LoVo (cell line): Measurements from ENCODE around the gene SDHAF1.

Experiments
- DNase-seq: peaks from one replicate; pipeline ENCODE4 v3.0.0-alpha.2; 2016; ENCODE audit warnings: low spot score

SDHAF1 gene

DNA sequence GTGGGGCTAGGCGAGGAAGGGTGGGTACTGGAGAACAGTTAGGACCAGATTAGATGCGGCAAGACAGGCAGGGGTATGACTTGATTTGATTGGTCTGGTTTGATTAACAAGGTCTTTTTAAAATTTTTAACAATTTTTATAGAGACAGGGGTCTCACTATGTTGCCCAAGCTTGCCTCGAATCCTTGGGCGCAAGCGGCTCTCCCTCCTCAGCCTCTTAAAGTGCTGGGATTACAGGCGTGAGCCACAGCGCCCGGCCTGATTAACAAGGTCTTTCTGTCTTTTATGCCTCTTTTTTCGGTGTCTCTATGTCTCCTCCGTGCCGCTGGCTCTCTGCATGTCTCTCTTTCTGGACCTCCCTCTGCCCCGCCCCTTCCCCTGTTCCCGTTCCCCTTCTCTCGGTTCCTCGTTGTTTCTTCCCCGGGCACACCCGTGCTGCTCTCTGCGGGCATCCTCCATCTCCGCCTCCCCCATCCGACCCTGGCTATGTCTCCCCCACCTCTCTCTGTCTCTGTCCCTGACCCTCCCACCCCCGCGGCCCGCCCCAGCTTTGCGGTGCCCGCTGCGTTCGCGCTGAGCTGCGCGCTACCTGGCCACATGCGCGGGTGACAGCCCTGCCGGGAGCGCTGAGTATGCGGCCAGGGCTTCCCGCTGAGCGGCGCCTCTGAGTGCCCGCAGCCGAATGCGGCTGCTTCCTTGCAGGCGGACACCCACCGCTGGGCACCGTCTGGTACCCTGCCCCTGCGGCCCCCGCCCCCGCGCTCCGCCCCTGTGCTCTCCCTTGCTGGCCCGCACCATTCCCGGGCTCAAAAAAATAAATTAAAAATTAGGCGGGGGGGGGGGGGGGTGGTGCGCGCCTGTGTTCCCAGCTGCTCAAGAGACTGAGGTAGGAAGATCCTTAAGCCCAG, 8.1 kb upstream of the SDHAF1 start:
- peak; percentile 18 for DNase-seq

DNA sequence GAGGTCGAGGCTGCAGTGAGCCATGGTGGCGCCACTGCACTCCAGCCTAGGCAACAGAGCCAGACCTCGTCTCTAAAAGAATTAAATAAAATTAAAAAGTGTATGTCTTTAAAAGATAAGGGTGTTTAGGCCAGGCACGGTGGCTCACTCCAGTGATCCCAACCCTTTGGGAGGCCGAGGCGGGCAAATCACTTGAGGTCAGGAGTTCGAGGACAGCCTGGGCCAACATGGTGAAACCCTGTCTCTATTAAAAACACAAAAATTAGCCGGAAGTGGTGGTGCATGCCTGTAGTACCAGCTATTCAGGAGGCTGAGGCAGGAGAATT, 7.5 kb upstream of the SDHAF1 start:
- no peak for DNase-seq

DNA sequence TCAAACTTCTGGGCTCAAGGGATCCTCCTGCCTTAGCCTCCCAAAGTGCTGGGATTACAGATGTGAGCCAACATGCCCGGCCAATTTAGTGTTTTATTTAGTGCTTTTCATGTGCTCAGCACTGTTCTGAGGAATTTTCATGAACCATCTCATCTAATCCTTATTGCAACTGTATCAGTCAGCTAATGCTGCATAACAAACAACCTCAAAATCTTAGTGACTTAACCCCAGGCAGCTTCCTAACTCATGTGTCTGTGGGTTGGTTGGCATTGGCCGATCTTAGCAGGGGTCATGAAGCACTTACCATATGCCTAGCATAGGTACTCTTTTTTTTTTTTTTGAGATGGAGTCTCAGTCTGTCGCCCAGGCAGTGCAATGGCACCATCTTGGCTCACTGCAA, 6.2 kb upstream of the SDHAF1 start:
- no peak for DNase-seq

DNA sequence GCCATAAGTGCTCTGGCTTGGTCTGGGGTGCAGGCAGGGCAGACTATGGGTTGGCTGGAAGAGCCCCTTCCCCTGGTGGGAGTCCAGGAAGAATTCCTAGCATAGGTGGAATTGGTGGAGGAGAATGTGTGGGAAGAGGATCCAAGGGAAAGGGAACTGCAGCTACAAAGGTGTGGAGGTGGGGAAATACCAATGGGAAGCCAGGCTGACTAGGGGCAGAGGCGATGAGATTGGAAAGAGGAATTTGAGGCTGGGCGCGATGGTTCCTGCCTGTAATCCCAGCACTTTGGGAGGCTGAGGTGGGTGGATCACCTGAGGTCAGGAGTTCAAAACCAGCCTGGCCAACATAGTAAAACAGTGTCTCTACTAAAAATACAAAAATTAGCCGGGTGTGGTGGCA, 4.8 kb upstream of the SDHAF1 start:
- no peak for DNase-seq

DNA sequence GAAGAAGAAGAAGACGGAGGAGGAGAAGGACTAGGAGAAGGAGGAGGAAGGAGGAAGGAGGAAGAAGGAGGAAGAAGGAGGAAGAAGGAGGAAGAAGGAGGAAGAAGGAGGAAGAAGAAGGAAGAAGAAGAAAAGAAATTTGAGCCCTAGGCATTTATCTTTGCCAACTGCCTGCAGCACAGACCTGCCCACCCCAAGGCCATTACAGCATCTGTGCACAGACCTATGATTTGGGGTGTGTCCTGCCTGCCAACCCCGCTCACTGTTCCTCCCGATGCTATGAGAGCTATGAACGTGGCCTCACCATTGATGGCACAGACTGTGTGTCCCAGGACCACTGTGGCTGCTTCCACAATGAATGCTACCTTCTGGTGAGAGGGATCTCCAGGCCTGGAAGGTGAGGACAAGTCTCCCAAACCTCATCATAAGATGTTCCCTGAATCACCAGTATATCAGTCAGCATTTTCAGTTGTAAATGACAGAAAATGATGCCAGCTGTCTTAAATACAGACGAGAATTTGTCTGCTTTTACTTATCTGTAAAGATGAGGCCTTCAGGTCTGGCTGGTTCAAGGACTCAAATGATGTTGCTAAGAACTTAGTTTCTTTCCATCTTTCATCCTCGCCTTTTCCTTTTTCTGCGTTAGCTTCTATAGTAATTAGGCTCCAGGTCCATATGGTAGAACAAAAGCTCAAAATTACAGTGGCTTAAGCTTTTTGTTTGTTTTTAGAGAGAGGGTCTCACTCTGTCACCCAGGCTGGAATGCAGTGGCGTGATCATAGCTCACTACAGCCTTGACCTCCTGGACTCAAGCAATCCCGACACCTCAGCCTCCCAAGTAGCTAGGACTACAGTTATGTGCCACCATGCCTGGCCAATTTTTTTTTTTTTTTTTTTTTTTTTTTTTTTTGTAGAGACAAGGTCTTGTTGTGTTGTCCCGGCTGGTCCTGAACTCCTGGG, 3.9 kb upstream of the SDHAF1 start:
- no peak for DNase-seq

DNA sequence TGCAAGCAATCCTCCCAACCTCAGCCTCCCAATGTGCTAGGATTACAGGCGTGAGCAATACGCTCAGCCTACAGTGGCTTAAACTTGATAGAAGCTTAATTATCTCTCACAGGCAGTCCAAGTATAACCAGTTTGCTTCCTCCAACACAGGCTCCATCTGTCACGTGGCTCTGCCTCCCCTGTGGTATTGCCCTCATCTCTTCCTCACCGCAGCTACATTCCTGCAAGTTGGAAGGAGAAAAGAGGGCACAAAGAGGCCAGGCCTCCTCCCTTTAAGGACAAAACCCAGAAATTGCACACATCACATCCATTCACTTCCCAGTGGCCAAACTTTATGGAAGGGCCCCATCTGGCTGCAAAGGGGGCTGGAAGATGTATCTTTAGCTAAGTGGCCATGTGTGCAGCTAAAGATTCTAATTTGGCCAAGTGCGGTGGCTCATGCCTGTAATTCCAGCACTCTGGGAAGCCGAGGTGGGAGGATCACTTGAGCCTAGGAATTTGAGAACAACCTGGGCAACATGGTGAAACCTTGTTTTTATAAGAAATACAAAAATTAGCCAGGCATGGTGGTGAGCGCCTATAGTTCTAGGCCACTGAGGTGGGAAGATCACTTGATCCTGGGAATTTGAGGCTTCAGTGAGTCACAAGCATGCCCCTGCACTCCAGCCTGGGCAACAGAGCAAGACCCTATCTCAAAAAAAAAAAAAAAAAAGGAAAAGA, 3.1 kb upstream of the SDHAF1 start:
- DNase-seq: no peak

DNA sequence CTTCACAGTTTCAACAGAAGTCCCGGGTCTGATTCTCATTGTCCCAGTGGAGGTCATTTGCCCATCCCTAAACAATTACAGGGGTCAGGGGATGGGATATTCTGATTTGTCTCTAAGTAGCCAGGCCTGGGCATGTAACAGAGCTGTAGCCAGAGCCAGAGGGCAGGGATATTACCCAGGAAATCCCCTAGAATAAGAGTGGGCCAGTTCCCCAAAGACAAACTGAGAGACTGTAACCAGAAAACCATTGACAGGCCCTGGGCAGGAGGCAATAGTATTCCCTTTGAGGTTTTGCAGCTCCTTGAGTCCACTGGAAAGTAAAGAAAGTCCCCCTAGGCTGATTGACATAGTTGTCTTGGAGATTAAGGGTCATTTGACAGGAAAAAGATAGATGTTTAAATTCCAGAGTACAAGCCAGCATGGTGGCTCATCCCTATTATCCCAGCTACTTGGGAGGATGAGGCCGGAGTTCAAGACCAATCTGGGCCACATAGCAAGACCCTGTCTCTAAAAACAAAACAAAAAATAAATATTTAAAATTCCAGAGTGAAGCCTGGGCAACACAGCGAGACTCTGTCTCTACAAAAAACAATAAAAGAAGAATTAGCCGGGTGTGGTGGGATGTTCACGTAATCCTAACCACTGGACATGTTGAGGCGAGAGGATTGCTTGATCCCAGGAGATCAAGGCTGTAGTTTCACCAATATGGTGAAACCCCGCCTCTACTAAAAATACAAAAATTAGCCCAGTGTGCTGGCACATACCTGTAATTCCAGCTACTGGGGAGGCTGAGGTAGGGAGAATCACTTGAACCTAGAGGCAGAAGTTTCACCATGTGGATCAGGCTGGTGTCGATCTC, 1.9 kb upstream of the SDHAF1 start:
- no peak for DNase-seq

DNA sequence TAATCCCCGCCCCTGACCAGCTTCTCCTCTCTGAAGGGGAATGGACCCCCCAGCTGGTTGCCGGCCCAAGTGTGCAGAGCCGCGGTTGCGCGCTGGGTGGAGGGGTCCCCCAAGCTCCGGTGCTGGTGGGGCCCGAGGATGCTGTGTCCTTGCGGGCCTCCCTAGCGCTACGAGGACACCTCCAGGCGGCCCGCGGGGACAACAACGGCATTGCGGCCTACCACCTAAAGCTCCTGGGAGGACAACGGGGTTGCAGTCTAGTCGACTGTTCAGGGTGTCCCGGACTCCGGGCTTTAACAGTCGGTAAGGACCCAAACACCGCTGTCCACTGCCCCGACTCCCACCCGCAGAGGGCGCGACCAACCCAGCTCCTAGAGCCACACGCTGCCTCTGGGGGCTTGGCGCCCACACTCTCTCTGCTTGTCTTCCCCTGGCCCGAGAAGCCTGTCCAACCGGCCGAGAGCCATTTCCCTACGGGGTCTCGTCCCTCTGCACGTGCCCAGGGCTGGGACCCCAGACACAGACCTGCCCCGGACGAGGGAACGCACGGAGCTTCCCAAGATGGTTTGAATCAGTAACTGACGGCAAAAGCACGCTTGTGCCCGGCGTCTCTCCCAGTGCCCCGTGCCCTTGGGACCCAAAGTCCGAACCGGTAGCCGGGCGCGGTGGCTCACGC, 927 bp upstream of the SDHAF1 start:
- DNase-seq: no peak

DNA sequence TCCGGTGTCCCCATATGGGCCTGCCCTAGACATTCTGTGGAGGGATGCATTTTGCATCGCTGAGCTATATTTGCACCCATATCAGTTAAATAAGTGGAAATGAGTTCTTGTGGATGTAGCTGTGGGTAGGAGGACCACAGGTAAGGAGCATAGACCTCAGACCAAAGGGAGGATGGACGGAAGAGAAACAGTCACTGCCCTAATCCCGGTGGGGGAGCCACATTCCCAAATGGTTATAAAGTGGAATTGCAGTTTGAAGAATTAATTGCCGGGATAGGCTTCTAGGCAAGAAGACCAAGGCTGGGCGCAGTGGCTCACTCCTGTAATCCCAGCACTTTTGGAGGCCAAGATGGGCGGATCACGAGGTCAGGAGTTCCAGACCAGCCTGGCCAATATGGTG, 1.8 kb downstream of the SDHAF1 start:
- no peak for DNase-seq

DNA sequence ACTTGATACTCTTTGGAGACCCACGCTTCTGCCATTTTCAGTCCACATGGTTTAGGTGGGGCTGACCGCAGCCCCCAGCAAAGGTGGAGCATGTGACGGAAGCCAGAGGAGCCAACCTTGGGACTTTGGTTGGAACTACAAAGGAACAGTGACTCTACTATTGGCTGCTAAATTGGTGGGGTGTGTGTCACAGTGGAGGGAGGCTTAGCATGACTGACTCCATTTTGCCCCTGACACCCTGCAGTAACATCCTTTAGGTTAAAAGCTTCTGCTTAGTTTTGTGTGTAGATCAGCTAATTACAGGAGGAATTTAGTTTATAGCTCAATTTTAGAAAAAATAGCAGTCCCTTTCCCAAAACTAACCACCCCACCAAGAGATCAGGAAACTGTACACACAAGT, 6.6 kb downstream of the SDHAF1 start:
- no peak for DNase-seq

DNA sequence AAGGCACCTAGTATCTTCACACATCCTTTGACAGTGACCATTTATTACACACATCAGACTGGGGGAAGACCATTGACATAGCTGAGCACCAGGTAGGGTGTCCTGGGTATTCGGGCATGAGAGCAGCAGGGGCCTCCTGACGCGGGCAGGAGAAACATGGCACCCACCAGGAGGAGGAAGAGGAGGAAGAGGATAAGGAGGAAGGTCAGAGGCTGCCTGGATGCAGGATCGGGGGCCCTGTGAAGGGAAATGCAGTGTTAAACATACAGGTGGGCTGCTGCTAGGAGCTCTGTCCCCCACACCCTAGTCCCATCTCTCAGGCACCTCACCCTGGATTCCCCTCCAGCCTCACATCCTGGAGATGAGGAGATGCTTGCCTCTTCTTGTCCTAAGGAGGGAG, 8.3 kb downstream of the SDHAF1 start:
- DNase-seq: no peak

DNA sequence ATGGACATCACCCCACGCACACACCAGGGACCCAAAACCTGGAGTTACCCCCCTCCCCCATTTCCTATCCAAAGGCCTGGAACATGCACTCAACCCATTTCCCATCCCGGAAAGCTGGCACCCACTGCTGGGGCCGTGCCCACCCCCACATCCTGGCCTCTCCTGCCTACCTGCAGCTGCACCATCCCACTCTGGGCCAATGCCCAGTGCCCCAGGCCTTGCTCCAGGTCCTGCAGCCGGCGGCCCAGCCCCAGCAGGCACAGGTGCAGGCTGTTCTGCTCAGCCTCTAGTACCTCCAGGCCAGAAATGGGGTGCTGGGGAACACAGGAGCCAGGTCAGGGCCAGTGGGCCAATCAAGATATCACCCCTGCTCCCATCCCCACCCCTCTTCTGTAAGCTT, 12.0 kb downstream of the SDHAF1 start:
- DNase-seq: no peak

DNA sequence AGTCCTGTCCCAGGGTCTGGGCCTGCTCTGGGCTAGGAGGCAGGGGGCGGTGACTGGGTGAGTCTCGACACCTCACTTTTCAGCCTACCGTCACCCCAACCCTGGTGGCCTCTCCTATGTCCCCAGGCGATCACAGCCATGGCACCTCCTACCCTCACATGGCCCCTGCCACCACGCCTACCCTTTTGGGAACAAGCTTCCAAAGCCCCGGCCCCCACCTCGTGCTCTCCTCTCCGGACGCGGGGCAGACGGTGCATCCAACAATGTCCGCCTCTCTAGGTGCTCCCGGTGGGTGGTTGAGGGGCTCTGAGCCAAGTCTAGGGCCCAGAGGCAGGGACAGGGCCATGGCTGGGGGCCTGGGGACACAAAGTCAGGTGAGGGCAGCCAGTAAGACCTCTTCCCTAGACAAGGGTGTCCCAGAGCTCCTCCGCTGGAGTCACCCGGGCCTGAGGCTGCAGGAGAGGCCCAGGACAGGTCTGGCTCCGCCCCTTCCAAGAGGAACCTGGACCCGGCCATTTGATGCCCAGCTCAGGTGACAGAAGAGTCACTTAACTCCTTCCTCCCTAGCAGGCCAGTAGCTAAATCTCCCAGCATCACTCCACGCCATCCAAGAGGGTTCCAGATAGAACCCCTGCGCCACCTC, 13.5 kb downstream of the SDHAF1 start, which contains the start of gene SYNE4:
SYNE4 (minus strand) TSS at position 478 of the 643 bp plus-strand sequence; CDS start at position 346, 132 bp downstream.
- no peak for DNase-seq

DNA sequence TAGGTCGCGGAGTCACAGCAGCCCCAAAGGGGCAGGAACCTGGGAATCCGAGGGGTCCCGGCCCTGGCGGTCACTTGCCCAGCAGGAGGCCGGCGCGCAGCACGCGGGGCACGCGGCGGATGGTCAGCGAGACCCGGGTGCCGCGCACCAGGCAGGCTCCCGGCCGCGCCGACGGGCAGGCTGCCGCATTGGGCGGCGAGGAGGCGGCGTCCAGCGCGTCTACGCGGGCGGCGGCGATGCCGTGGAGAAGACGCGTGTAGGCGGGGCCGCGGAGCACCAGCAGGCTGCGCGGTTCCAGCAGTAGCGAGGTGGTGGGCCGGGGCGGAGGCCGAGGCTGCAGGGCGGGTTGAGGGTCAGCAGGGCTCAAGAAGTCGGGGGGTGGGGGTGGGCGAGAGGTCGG, 14.2 kb downstream of the SDHAF1 start:
- DNase-seq: no peak

DNA sequence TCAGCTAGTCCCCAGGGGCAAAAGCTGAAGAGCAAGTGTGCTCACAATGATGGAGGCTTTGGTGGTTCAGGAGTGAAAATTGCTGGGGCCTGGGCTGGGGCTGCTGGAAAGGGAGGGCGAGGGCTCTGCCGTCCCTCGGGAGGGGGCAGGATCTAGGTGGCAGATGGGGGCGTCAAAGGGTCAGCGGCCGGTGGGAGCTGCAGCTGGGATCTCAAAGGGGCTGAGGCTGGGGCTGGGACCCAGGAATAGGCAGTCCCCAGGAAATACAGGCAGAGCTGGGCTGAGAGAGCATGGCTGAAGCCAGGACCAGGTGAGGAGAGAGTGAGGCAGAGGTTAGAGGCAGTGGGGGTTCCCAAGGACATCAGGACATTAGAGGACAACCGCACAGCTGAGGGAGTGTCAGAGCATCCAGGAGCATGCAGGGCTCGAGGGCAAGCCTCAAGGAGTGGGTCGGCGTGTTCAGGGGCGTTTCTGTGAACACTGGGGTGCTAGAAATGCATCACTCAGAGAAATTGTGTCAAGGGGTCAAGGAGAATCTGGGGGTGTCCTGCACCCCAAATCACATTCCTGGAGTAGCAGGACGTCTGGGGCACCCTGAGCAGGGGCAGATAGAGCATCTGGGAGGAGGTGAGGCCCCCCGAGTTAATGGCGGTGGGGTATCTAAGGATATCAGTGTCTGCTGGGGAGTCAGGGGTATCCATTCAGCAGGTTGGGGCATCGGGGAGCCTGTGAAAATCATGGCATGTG, 14.8 kb downstream of the SDHAF1 start:
- no peak for DNase-seq

DNA sequence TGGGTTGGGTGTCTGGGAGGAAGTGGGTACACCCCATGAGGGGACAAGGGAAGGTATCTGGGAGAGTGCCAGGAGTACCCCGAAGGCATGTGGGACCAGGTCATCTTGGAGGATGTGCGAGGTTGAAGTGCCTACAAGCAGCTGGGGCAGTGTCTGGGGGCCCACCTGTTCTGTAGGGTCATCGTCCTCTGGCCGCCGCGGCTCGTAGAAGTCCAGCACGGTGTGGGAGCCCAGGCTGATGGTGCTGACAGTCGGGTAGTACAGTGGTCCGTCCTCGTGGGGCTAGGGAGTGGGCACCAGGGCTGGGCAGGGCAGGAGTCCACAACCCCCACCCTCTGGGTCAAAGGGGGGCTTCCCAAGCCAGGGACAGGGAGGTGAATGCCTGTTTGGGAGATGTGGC, 15.4 kb downstream of the SDHAF1 start:
- DNase-seq: no peak

DNA sequence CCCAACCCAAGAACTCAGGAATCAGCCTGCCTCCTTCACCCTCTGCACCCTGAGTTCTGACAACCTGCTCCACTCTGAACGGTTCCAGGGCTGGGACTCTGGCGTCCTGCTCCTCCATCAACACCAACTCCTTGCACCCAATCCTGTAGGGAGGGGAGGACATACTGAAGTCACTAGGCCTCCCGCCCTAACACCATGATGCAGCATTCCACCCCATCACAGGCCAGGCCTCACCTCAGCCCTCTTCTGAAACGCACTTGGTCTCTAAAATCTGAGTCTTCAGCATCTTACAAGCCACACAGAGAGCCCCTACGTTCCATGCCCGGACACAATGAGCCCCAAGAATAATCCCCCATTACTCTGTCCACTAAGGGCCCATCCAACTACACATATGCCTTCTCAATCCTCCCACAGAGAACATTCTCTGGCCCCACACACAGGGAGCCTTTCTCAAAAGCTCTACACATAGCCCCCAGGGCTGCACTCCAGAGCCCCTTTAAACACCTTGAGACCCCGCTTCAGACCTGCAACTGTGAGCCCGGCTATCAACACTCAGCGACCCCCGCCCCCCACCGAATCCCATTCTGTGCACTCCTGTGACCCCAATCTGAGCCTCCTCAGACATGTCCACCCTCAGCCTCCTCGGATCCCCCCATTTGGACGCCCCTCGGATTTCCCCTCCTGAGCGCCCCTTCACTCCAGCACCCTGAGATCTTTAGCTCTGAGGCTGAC, 18.5 kb downstream of the SDHAF1 start:
- DNase-seq: no peak

DNA sequence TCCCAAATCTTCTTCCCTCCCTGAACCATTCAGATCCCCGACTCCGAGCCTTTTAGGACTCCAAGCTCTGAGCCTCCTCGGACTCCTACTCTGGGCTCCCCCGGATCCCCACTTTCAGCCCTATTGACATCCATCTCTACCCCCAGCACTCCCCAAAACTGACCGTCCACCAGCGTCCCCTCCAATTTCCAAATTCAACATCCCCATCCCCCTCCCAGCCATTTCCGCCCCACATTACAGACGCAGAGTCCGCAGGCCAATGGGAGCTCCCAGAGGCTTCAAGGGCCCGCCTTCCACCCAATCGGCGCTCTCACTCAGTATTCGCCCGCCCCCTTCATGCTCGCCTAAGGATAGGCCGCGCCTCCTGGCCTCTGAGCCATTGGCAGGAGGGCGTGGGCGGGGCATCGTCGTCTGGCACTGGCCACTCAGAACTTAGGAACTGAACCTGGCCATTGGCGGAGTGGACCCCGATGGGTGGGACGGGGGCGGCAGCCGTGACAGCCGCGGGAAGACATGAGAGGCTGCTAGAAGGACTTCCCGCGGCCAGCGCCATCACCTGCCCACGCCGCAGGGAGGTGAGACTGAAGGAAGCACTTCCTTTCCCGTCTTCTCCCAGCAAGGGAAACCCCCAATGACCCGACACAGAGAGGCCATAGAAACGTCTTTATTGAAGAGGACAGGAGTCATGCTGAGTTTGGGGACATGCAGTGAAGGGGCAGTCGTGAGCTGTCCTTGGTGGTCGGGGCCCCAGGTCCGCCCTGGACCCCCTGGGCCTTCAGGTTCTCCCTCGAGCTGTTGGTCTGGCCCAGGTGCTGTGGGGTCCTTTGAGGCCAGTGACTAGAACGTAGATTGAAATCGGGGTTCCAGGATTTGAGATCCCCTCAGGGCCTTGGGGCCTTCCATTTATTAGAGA, 19.3 kb downstream of the SDHAF1 start, which contains the start of gene ALKBH6:
ALKBH6 (minus strand) TSS at position 202 of the 913 bp plus-strand sequence. CDS start 816 bp downstream, outside the sequence.
- peak; percentile 99 for DNase-seq
